Caco-2 (cell line): ENCODE measurements around the gene EIF2D. TPM values are rescaled to one million over a fixed set of nuclear protein-coding genes. Genes with fewer than 3 reads are reported as not detected.

Experiments used
- BruUV-seq: library from RNA; stranded (reverse); fragments of 400-500 nt; replicated peaks from 2 replicates; lab custom pipeline; 2021; lab: Mats Ljungman, UMichigan
- CTCF ChIA-PET: fragments of 300-600 bp; sonication (Branson Sonifier 250); formaldehyde crosslinking; loops from one replicate; lab custom pipeline; 2022; ENCODE audit warnings: antibody characterized with exemption; lab: Charles Lee
- POLR2A ChIA-PET: fragments of 300-600 bp; sonication (Branson Sonifier 250); formaldehyde crosslinking; loops from one replicate; lab custom pipeline; 2022; ENCODE audit warnings: antibody characterized with exemption; lab: Charles Lee
- DNase-seq, 2 experiments: peaks; one replicate each; pipeline versions ENCODE4 v3.0.0 to v3.0.0-alpha.2; 2020 to 2022
- H3K27me3 ChIP-seq: replicated peaks from 2 replicates; pipeline ENCODE4 v1.6.0; 2011; ENCODE audit warnings: low read length; ENCODE audit not compliant: control insufficient read depth, insufficient read depth
- H3K36me3 ChIP-seq: 2 replicates; pipeline ENCODE4 v1.5.1; 2011; ENCODE audit warnings: low read length; ENCODE audit not compliant: control insufficient read depth, insufficient read depth
- H3K4me1 ChIP-seq: fragments of 250-450 bp; sonication (Bioruptor Pico); 2 replicates; pipeline ENCODE4 v1.5.1; 2020; ENCODE audit warnings: mild to moderate bottlenecking
- H3K4me3 ChIP-seq: 2 replicates; pipeline ENCODE4 v1.5.1; 2011; ENCODE audit warnings: low read depth, mild to moderate bottlenecking, control low read depth, low read length
- H3K9me3 ChIP-seq: fragments of 250-450 bp; sonication (Bioruptor Pico); 2 replicates; pipeline ENCODE4 v1.5.1; 2020; ENCODE audit warnings: mild to moderate bottlenecking, moderate library complexity
- H3K27ac Mint-ChIP-seq: one replicate; pipeline ENCODE4 v1.8.0; 2022; ENCODE audit warnings: mixed read lengths; ENCODE audit not compliant: unreplicated experiment
- H3K27me3 Mint-ChIP-seq: one replicate; pipeline ENCODE4 v1.8.0; 2022; ENCODE audit warnings: mixed read lengths; ENCODE audit not compliant: insufficient read depth, unreplicated experiment
- H3K36me3 Mint-ChIP-seq: one replicate; pipeline ENCODE4 v1.8.0; 2022; ENCODE audit warnings: mild to moderate bottlenecking, mixed read lengths; ENCODE audit not compliant: insufficient read depth, unreplicated experiment
- H3K4me1 Mint-ChIP-seq: one replicate; pipeline ENCODE4 v1.8.0; 2022; ENCODE audit warnings: low read depth, mixed read lengths; ENCODE audit not compliant: unreplicated experiment
- H3K4me3 Mint-ChIP-seq: one replicate; pipeline ENCODE4 v1.8.0; 2022; ENCODE audit warnings: mild to moderate bottlenecking, moderate library complexity, mixed read lengths; ENCODE audit not compliant: unreplicated experiment
- H3K9me3 Mint-ChIP-seq: one replicate; pipeline ENCODE4 v1.8.0; 2022; ENCODE audit warnings: mixed read lengths; ENCODE audit not compliant: unreplicated experiment
- intact Hi-C: fragments of 100-400 bp; cut with micrococcal nuclease; formaldehyde crosslinking; loops from one replicate; pipeline ENCODE4 v1.10.0; 2022; ENCODE audit not compliant: unreplicated experiment
- total RNA-seq: library from RNA; stranded (reverse); gene quantifications from 2 replicates; pipeline ENCODE4 v1.2.3, GENCODE V29; 2022
- TF ChIP-seq, protein P1 (sequence below), 2 experiments: fragments of 200-600 bp in 1 of 2; IDR thresholded peaks; 1 replicate in 1 of 2; 2 replicates in 1 of 2; pipeline versions ENCODE4 v1.5.1 to v1.8.0; 2011 to 2022; ENCODE audit warnings: antibody characterized with exemption in 1 of 2, control low read depth in 1 of 2, inconsistent platforms in 1 of 2, low read depth in 1 of 2, low read length in 1 of 2, mild to moderate bottlenecking in 1 of 2, moderate library complexity in 1 of 2; ENCODE audit not compliant: insufficient read depth in 1 of 2, severe bottlenecking in 1 of 2, unreplicated experiment in 1 of 2

The EIF2D gene
- total RNA-seq, 1 experiment from 2014 or later: 37.9 TPM

DNA sequence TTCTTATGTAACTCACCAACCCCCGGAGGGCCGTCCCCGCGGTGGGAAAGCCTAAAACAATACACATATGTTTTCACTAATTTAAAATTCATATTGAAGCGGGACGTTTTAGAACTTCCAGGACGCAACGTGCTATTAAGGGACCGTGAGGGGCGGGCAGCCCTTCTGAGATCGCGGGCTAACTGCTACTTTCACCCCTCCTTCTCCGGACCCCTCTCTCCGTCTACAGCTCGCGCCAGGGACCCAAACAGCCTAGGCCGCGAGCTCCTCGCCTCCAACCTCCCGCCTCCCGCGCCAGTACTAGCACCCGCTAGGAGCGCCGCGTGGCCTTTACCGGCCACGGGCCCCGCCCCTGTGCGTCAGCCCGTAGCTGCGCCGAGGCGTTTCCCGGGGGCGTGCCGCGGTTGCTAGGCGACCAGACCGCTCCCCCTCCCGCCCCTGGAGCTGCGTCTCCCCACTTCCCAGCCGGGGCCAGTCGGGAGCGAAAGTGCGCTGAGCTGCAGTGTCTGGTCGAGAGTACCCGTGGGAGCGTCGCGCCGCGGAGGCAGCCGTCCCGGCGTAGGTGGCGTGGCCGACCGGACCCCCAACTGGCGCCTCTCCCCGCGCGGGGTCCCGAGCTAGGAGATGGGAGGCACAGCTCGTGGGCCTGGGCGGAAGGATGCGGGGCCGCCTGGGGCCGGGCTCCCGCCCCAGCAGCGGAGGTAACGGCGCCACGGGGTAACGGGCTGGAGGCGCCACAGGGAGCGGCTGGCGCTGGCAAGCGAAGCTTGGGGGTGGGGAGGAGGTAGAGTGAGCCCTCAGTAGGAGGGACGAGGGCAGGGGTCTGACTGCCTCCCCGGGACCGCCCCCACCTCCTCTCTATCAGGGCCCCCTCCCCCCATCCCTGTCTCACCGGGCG is 23.1 kb upstream of the EIF2D start, which contains the start of gene DYRK3:
Gene DYRK3, plus strand, starts transcription at position 457 of the 898 bp plus-strand sequence. Its CDS starts 168 bp downstream, at position 625.
- no peaks in the 10 kb centered on the region for H3K36me3 ChIP-seq
- H3K4me3 ChIP-seq: peak within 1 kb of the TSS; percentile 86
- Mint-ChIP-seq H3K4me3 (peak within 1 kb of the TSS; percentile 78), H3K4me1 (peaks cover 7% of the 10 kb centered on the region), H3K27me3 (no peaks in the 10 kb centered on the region), H3K9me3 (no peaks in the 10 kb centered on the region), H3K27ac (peak within 1 kb of the TSS; percentile 74), H3K36me3 (peaks cover 6% of the 10 kb centered on the region)
- TF ChIP-seq, protein P1, sequence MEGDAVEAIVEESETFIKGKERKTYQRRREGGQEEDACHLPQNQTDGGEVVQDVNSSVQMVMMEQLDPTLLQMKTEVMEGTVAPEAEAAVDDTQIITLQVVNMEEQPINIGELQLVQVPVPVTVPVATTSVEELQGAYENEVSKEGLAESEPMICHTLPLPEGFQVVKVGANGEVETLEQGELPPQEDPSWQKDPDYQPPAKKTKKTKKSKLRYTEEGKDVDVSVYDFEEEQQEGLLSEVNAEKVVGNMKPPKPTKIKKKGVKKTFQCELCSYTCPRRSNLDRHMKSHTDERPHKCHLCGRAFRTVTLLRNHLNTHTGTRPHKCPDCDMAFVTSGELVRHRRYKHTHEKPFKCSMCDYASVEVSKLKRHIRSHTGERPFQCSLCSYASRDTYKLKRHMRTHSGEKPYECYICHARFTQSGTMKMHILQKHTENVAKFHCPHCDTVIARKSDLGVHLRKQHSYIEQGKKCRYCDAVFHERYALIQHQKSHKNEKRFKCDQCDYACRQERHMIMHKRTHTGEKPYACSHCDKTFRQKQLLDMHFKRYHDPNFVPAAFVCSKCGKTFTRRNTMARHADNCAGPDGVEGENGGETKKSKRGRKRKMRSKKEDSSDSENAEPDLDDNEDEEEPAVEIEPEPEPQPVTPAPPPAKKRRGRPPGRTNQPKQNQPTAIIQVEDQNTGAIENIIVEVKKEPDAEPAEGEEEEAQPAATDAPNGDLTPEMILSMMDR (IDR thresholded peaks at IDR 0.05; ENCODE audit: insufficient read depth in 1 of 2, low read depth in 1 of 2, low read length in 1 of 2, severe bottlenecking in 1 of 2, unreplicated experiment in 1 of 2): no peak
- POLR2A ChIA-PET: interaction anchor here (1.1 kb wide), 1 partner anchor 23 kb away, joined by 7 read pairs; the partner anchor contains the start of gene EIF2D
- intact Hi-C loops: loop anchor here (2.0 kb wide), 2 partner anchors 51 to 73 kb away; no protein-coding TSS in a partner anchor
- peak; percentile 89 to 90 for DNase-seq
- TSS peak; percentile 96 for BruUV-seq
- no peaks in the 10 kb centered on the region for H3K9me3 ChIP-seq
- H3K27me3 ChIP-seq: no peaks in the 10 kb centered on the region; the same call in 1 of the 2 replicates
- H3K4me1 ChIP-seq: no peaks in the 10 kb centered on the region
- CTCF ChIA-PET: interaction anchor here (0.6 to 3.9 kb wide), 6 partner anchors 23 to 376 kb away, joined by 3 to 46 read pairs (median 6); partner anchors contain the start of gene EIF2D

- Mint-ChIP-seq H3K27me3 (no peaks in the 10 kb centered on the region), H3K4me3 (peak overlapping the region; percentile 78), H3K36me3 (peaks cover 6% of the 10 kb centered on the region), H3K9me3 (no peaks in the 10 kb centered on the region), H3K4me1 (peaks cover 7% of the 10 kb centered on the region), H3K27ac (peak overlapping the region; percentile 74)
- H3K4me3 ChIP-seq: peak overlapping the region; percentile 86
- DNase-seq: peak; percentile 85 to 87
- TF ChIP-seq, protein P1 (IDR thresholded peaks at IDR 0.05; ENCODE audit: insufficient read depth in 1 of 2, low read depth in 1 of 2, low read length in 1 of 2, severe bottlenecking in 1 of 2, unreplicated experiment in 1 of 2): peak; percentile 75 to 83
- CTCF ChIA-PET: interaction anchor here (0.6 to 3.9 kb wide), 6 partner anchors 24 to 377 kb away, joined by 3 to 46 read pairs (median 5); no protein-coding TSS in a partner anchor
- intact Hi-C loops: loop anchor here (1.0 to 5.0 kb wide), 5 partner anchors 30 to 348 kb away; no protein-coding TSS in a partner anchor
- no peaks in the 10 kb centered on the region for H3K4me1 ChIP-seq
- POLR2A ChIA-PET: interaction anchor here (1.1 kb wide), 1 partner anchor 22 kb away, joined by 7 read pairs; the partner anchor contains the start of gene EIF2D
- no peaks in the 10 kb centered on the region; the same call in 1 of the 2 replicates for H3K27me3 ChIP-seq
- no TSS peak for BruUV-seq
- H3K36me3 ChIP-seq: no peaks in the 10 kb centered on the region
- H3K9me3 ChIP-seq: no peaks in the 10 kb centered on the region
These were observed 22.3 kb upstream of the EIF2D start for GRCh38 chr1:206634365-206635079.
